Activated naive CD4-positive, alpha-beta T cell treated with anti-CD3 and anti-CD28 coated beads, Interleukin-2, amount 50 U/mL, for 24 hours (primary cell): Measurements from ENCODE around the gene DPPA5.

Experiments used
- H3K27ac Mint-ChIP-seq: one replicate; pipeline ENCODE4 v1.8.0; 2021; ENCODE audit warnings: mild to moderate bottlenecking, mixed read lengths
- H3K27me3 Mint-ChIP-seq: one replicate; pipeline ENCODE4 v1.8.0; 2021; ENCODE audit warnings: mixed read lengths
- H3K36me3 Mint-ChIP-seq: one replicate; pipeline ENCODE4 v1.8.0; 2021; ENCODE audit warnings: mixed read lengths
- H3K4me1 Mint-ChIP-seq: one replicate; pipeline ENCODE4 v1.8.0; 2021; ENCODE audit warnings: mixed read lengths
- H3K4me3 Mint-ChIP-seq: one replicate; pipeline ENCODE4 v1.8.0; 2021; ENCODE audit warnings: mild to moderate bottlenecking, mixed read lengths
- H3K9me3 Mint-ChIP-seq: one replicate; pipeline ENCODE4 v1.8.0; 2021; ENCODE audit warnings: mixed read lengths

The DPPA5 gene

GRCh38 chr6:73371984-73372383 is 17.9 kb upstream of the DPPA5 start:
- no peaks in the 10 kb centered on the region for H3K4me1 Mint-ChIP-seq
- no peak overlapping the region for H3K4me3 Mint-ChIP-seq
- H3K9me3 Mint-ChIP-seq, result no peaks in the 10 kb centered on the region
- H3K27ac Mint-ChIP-seq, result no peak overlapping the region
- H3K36me3 Mint-ChIP-seq, result no peaks in the 10 kb centered on the region
- H3K27me3 Mint-ChIP-seq, result no peaks in the 10 kb centered on the region

- Mint-ChIP-seq H3K4me1 (no peaks in the 10 kb centered on the region), H3K36me3 (no peaks in the 10 kb centered on the region), H3K9me3 (no peaks in the 10 kb centered on the region), H3K4me3 (no peak within 1 kb of the TSS), H3K27ac (no peak within 1 kb of the TSS), H3K27me3 (peaks cover 2% of the 10 kb centered on the region)
These were observed 15.5 kb upstream of the DPPA5 start, which contains the start of gene OOEP for GRCh38 chr6:73369563-73369962. Gene OOEP, minus strand, starts transcription at chr6:73369897. Its CDS starts 105 bp downstream, at chr6:73369792.

- Mint-ChIP-seq H3K27me3 (peaks cover 2% of the 10 kb centered on the region), H3K4me1 (no peaks in the 10 kb centered on the region), H3K9me3 (no peaks in the 10 kb centered on the region), H3K36me3 (no peaks in the 10 kb centered on the region), H3K4me3 (no peak overlapping the region), H3K27ac (no peak overlapping the region)
These were observed 15.1 kb upstream of the DPPA5 start for GRCh38 chr6:73369157-73369556.

GRCh38 chr6:73368675-73369074 is 14.6 kb upstream of the DPPA5 start:
- no peaks in the 10 kb centered on the region for H3K36me3 Mint-ChIP-seq
- peaks cover 2% of the 10 kb centered on the region for H3K27me3 Mint-ChIP-seq
- no peak overlapping the region for H3K27ac Mint-ChIP-seq
- H3K9me3 Mint-ChIP-seq, result no peaks in the 10 kb centered on the region
- H3K4me3 Mint-ChIP-seq, result no peak overlapping the region
- no peaks in the 10 kb centered on the region for H3K4me1 Mint-ChIP-seq

GRCh38 chr6:73367761-73368355 is 13.8 kb upstream of the DPPA5 start:
- Mint-ChIP-seq H3K9me3 (no peaks in the 10 kb centered on the region), H3K27ac (no peak overlapping the region), H3K4me3 (no peak overlapping the region), H3K36me3 (no peaks in the 10 kb centered on the region), H3K4me1 (no peaks in the 10 kb centered on the region), H3K27me3 (peaks cover 2% of the 10 kb centered on the region)

GRCh38 chr6:73364549-73364948 is 10.5 kb upstream of the DPPA5 start:
- no peak overlapping the region for H3K27ac Mint-ChIP-seq
- H3K4me3 Mint-ChIP-seq, result no peak overlapping the region
- H3K27me3 Mint-ChIP-seq, result peaks cover 2% of the 10 kb centered on the region
- no peaks in the 10 kb centered on the region for H3K36me3 Mint-ChIP-seq
- no peaks in the 10 kb centered on the region for H3K4me1 Mint-ChIP-seq
- no peaks in the 10 kb centered on the region for H3K9me3 Mint-ChIP-seq

- H3K4me1 Mint-ChIP-seq, result no peaks in the 10 kb centered on the region
- no peaks in the 10 kb centered on the region for H3K9me3 Mint-ChIP-seq
- no peak overlapping the region for H3K4me3 Mint-ChIP-seq
- H3K27ac Mint-ChIP-seq, result no peak overlapping the region
- no peaks in the 10 kb centered on the region for H3K36me3 Mint-ChIP-seq
- H3K27me3 Mint-ChIP-seq, result peaks cover 2% of the 10 kb centered on the region
These were observed 10.0 kb upstream of the DPPA5 start for GRCh38 chr6:73364121-73364520.

- no peaks in the 10 kb centered on the region for H3K36me3 Mint-ChIP-seq
- H3K9me3 Mint-ChIP-seq, result no peaks in the 10 kb centered on the region
- H3K27ac Mint-ChIP-seq, result no peak overlapping the region
- no peaks in the 10 kb centered on the region for H3K4me1 Mint-ChIP-seq
- no peak overlapping the region for H3K4me3 Mint-ChIP-seq
- peaks cover 2% of the 10 kb centered on the region for H3K27me3 Mint-ChIP-seq
These were observed 9.4 kb upstream of the DPPA5 start for GRCh38 chr6:73363537-73363875.

- Mint-ChIP-seq H3K27ac (no peak overlapping the region), H3K4me3 (no peak overlapping the region), H3K9me3 (no peaks in the 10 kb centered on the region), H3K27me3 (peaks cover 2% of the 10 kb centered on the region), H3K4me1 (no peaks in the 10 kb centered on the region), H3K36me3 (no peaks in the 10 kb centered on the region)
These were observed 8.9 kb upstream of the DPPA5 start for GRCh38 chr6:73362869-73363536.

GRCh38 chr6:73362358-73362757 is 8.3 kb upstream of the DPPA5 start, which contains the start of gene KHDC3L:
Gene KHDC3L, plus strand, starts transcription at chr6:73362658. Its CDS starts 72 bp downstream, at chr6:73362730.
- H3K4me3 Mint-ChIP-seq, result no peak within 1 kb of the TSS
- H3K27me3 Mint-ChIP-seq, result peaks cover 2% of the 10 kb centered on the region
- H3K9me3 Mint-ChIP-seq, result no peaks in the 10 kb centered on the region
- H3K36me3 Mint-ChIP-seq, result no peaks in the 10 kb centered on the region
- no peaks in the 10 kb centered on the region for H3K4me1 Mint-ChIP-seq
- no peak within 1 kb of the TSS for H3K27ac Mint-ChIP-seq

- no peak overlapping the region for H3K4me3 Mint-ChIP-seq
- H3K4me1 Mint-ChIP-seq, result no peaks in the 10 kb centered on the region
- H3K9me3 Mint-ChIP-seq, result no peaks in the 10 kb centered on the region
- no peak overlapping the region for H3K27ac Mint-ChIP-seq
- H3K27me3 Mint-ChIP-seq, result peaks cover 24% of the 10 kb centered on the region
- no peaks in the 10 kb centered on the region for H3K36me3 Mint-ChIP-seq
These were observed 4.8 kb downstream of the DPPA5 start for GRCh38 chr6:73349311-73349710.

GRCh38 chr6:73348550-73349204 is 5.4 kb downstream of the DPPA5 start:
- Mint-ChIP-seq H3K4me3 (no peak overlapping the region), H3K36me3 (no peaks in the 10 kb centered on the region), H3K9me3 (no peaks in the 10 kb centered on the region), H3K27ac (no peak overlapping the region), H3K4me1 (no peaks in the 10 kb centered on the region), H3K27me3 (peaks cover 24% of the 10 kb centered on the region)

GRCh38 chr6:73343164-73343563 is 10.9 kb downstream of the DPPA5 start:
- no peaks in the 10 kb centered on the region for H3K4me1 Mint-ChIP-seq
- H3K4me3 Mint-ChIP-seq, result no peak overlapping the region
- H3K9me3 Mint-ChIP-seq, result no peaks in the 10 kb centered on the region
- no peaks in the 10 kb centered on the region for H3K36me3 Mint-ChIP-seq
- no peak overlapping the region for H3K27ac Mint-ChIP-seq
- peaks cover 11% of the 10 kb centered on the region for H3K27me3 Mint-ChIP-seq

GRCh38 chr6:73342174-73342573 is 11.9 kb downstream of the DPPA5 start:
- Mint-ChIP-seq H3K4me3 (no peak overlapping the region), H3K36me3 (no peaks in the 10 kb centered on the region), H3K4me1 (no peaks in the 10 kb centered on the region), H3K27me3 (peaks cover 6% of the 10 kb centered on the region), H3K9me3 (no peaks in the 10 kb centered on the region), H3K27ac (no peak overlapping the region)

- H3K4me3 Mint-ChIP-seq, result no peak overlapping the region
- H3K4me1 Mint-ChIP-seq, result no peaks in the 10 kb centered on the region
- no peaks in the 10 kb centered on the region for H3K36me3 Mint-ChIP-seq
- H3K27me3 Mint-ChIP-seq, result no peaks in the 10 kb centered on the region
- no peaks in the 10 kb centered on the region for H3K9me3 Mint-ChIP-seq
- no peak overlapping the region for H3K27ac Mint-ChIP-seq
These were observed 12.7 kb downstream of the DPPA5 start for GRCh38 chr6:73341335-73341734.

- no peak overlapping the region for H3K27ac Mint-ChIP-seq
- H3K27me3 Mint-ChIP-seq, result no peaks in the 10 kb centered on the region
- no peak overlapping the region for H3K4me3 Mint-ChIP-seq
- H3K36me3 Mint-ChIP-seq, result no peaks in the 10 kb centered on the region
- no peaks in the 10 kb centered on the region for H3K9me3 Mint-ChIP-seq
- no peaks in the 10 kb centered on the region for H3K4me1 Mint-ChIP-seq
These were observed 14.0 kb downstream of the DPPA5 start for GRCh38 chr6:73340048-73340447.
